COLO829 (cell line): ENCODE measurements around the gene CAMKK1.
"Not testable (repeated sequence)": the region's sequence is repeated elsewhere in the genome, so short reads cannot be mapped to it uniquely, and the experiment has no call there.

Experiments used
- DNase-seq: peaks from one replicate; pipeline ENCODE4 v3.0.0; 2012; ENCODE audit warnings: low spot score

Gene CAMKK1

GRCh38 chr17:3879186-3879585 lies 13.7 kb downstream of the CAMKK1 start:
- no peak for DNase-seq

- no peak for DNase-seq
These were observed 15.6 kb downstream of the CAMKK1 start for GRCh38 chr17:3877220-3877619.

- no peak for DNase-seq
These were observed 17.5 kb downstream of the CAMKK1 start for GRCh38 chr17:3875317-3875716.

GRCh38 chr17:3873862-3874261 lies 19.0 kb downstream of the CAMKK1 start:
- no peak for DNase-seq

GRCh38 chr17:3870871-3871306 lies 22.0 kb downstream of the CAMKK1 start:
- DNase-seq, result no peak

GRCh38 chr17:3867606-3868005 lies 25.2 kb downstream of the CAMKK1 start:
- DNase-seq, result no peak

GRCh38 chr17:3867106-3867505 lies 25.7 kb downstream of the CAMKK1 start:
- no peak for DNase-seq

- no peak for DNase-seq
These were observed 26.6 kb downstream of the CAMKK1 start for GRCh38 chr17:3866276-3866675.

- DNase-seq, result no peak
These were observed 27.7 kb downstream of the CAMKK1 start for GRCh38 chr17:3865176-3865575.

GRCh38 chr17:3864534-3864933 lies 28.3 kb downstream of the CAMKK1 start:
- no peak for DNase-seq

GRCh38 chr17:3861761-3862681 lies 30.8 kb downstream of the CAMKK1 start:
- DNase-seq, result no peak

- no peak for DNase-seq
These were observed 31.7 kb downstream of the CAMKK1 start for GRCh38 chr17:3860939-3861700.

- DNase-seq, result no peak
These were observed 32.9 kb downstream of the CAMKK1 start for GRCh38 chr17:3859940-3860339.

- no peak for DNase-seq
These were observed 35.4 kb downstream of the CAMKK1 start for GRCh38 chr17:3857261-3858105.

- not testable (repeated sequence) for DNase-seq
These were observed 38.6 kb downstream of the CAMKK1 start for GRCh38 chr17:3854204-3854603.

- no peak for DNase-seq
These were observed 40.3 kb downstream of the CAMKK1 start for GRCh38 chr17:3852561-3852960.

- no peak for DNase-seq
These were observed 41.3 kb downstream of the CAMKK1 start for GRCh38 chr17:3851461-3852100.

GRCh38 chr17:3848229-3848835 lies 44.5 kb downstream of the CAMKK1 start:
- no peak for DNase-seq

- no peak for DNase-seq
These were observed 45.6 kb downstream of the CAMKK1 start for GRCh38 chr17:3847165-3847670.

- DNase-seq, result no peak
These were observed 46.3 kb downstream of the CAMKK1 start for GRCh38 chr17:3846437-3847164.
